Amniotic stem cell (primary cell): Measurements from ENCODE around the gene TM7SF3.
"Not testable (repeated sequence)": the region's sequence is repeated elsewhere in the genome, so short reads cannot be mapped to it uniquely, and the experiment has no call there.

ENCODE experiments used
- DNase-seq: peaks from one replicate; lab custom pipeline; 2025; lab: John Stamatoyannopoulos, UW

The TM7SF3 gene

GRCh38 chr12:26978801-26979200 is 35.4 kb downstream of the TM7SF3 start:
- DNase-seq: no peak

GRCh38 chr12:26976687-26977086 is 37.5 kb downstream of the TM7SF3 start:
- DNase-seq: no peak

GRCh38 chr12:26971963-26972362 is 42.2 kb downstream of the TM7SF3 start:
- no peak for DNase-seq

- DNase-seq: no peak
Observed at GRCh38 chr12:26970136-26970535, 44.0 kb downstream of the TM7SF3 start.

GRCh38 chr12:26966842-26967241 is 47.3 kb downstream of the TM7SF3 start:
- no peak for DNase-seq

DNA sequence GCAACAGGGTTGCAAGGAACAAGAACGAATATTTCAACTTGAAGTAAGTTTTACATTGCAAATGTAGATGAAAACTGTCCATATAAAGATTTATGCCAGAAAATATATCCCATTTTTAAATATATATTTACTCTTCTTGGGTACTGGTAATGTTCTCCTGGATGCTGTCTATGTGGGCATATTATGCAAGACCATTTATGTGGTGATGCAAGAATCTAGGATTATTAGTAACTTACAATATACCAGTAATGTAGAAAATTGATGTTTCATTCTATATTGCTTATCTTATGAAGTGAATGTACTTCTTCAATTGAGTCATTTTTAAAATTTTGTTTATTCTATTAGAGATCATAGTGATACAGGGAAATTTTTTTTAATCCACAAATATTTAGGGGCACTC is 50.8 kb downstream of the TM7SF3 start:
- no peak for DNase-seq

DNA sequence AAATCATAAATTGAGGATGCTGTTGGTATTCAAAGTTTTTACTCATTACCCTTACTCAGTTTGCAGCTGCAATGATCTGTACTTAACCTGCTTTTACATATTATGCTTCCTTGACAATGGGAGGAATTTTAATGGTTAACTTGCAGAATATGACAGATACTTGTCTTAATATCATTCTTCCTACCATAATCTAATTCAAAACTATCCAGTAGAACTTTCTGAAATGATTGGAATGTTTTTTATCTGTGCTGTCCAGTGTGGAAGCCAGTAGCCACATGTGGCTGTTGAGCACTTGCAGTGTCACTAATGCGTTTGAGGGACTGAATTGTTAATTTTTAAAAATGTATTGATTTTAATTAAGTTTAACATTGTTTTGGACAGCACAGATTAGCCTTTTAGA is 52.4 kb downstream of the TM7SF3 start:
- no peak for DNase-seq

DNA sequence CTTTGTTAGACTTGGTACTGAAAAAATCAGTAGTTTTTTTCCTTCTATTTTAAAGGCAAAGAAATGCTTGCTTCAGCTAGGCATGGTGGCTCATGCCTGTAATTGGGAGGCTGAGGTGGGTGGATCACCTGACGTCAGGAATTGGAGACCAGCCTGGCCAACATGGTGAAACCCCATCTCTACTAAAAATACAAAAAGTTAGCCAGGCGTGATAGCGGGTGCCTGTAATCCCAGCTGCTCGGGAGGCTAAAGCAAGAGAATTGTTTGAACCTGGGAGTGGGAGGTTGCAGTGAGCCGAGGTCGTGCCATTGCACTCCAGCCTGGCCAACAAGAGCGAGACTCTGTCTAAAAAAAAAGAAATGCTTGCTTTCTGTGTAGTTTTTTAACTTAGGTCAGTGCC is 52.8 kb downstream of the TM7SF3 start:
- DNase-seq: not testable (repeated sequence)

- DNase-seq: no peak
Observed at GRCh38 chr12:26954027-26954426, 60.2 kb downstream of the TM7SF3 start.

- DNase-seq: no peak
Observed at GRCh38 chr12:26953447-26953846, 60.7 kb downstream of the TM7SF3 start.

GRCh38 chr12:26948309-26948708 is 65.9 kb downstream of the TM7SF3 start:
- no peak for DNase-seq

GRCh38 chr12:26941215-26941594 is 73.0 kb downstream of the TM7SF3 start:
- no peak for DNase-seq

- DNase-seq: no peak
Observed at GRCh38 chr12:26940516-26941214, 73.5 kb downstream of the TM7SF3 start.

DNA sequence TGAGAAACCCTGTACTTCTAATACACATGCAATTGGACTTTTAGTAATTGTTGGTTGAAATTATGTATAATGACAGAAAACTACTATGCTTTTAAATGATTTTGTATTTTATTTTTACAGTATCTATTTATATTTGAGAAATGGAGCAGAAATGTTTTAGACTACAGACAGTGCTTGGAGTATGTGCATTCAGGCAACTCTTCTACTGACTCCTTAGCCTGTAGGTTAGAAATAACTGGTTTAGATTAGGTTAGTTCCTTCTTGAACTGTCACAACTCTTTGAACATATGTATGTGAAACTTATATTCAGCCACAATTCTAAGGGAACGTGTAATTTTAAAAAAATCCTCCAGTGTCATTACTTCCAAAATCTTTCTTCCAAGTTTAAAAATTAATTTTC is 74.2 kb downstream of the TM7SF3 start:
- DNase-seq: no peak

DNA sequence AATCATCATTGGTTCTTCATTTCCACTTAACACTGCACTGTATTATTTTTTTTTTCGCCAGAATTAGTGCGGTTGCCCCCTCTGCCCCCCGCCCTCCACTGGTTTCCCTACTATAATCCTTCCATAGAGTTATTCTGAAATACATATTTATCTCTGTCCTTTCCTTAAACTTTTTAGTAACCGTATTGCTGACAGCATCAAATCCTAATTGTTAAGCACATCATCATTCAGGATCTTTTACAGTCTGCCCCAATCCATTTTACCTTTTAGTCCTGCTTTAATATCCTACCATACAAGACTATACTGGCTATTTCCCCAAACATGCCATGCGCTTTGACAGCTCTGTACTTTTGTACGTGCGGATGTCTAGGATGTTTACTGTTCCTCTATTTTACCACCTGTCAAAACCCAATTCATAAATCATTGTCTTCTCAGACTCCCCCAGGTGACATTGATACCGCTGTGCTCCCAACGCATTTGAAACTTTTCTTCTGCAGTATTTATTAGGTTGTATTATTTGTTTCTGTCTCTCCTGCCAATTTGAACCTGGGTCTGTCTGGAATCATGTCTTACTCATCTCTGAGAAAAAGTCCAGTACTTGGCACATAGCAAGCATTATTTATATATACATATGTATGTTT is 74.9 kb downstream of the TM7SF3 start:
- DNase-seq: no peak

GRCh38 chr12:26938701-26939062 is 75.5 kb downstream of the TM7SF3 start:
- DNase-seq: no peak

GRCh38 chr12:26937863-26938700 is 76.1 kb downstream of the TM7SF3 start, which contains the start of the genes FGFR1OP2 and INTS13:
Gene FGFR1OP2 (plus strand): TSS chr12:26938470. CDS start chr12:26954159, 15,689 bp downstream.
Gene INTS13 (minus strand): TSS chr12:26937981. CDS start chr12:26936803, 1,178 bp downstream.
- peak; percentile 98 for DNase-seq

DNA sequence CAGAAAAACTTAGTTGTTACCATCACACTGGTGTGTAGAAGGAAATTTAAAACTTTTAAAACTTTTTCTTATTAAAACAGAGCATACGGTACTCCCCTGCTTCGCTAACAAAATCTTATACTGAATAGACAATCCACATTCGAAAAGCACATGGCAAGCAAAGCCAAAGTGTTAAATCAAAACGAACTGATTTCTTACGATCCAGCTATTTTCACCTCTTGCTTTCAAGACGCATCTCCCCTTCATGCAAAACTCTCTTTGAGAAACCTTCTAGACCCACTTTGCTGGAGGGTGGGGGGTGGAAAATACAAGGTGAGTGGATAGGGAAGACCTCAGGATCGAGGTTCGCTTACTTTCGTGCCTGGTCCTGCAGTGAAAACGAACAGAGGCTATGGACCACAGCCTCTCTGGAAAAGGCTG is 76.7 kb downstream of the TM7SF3 start:
- no peak for DNase-seq

DNA sequence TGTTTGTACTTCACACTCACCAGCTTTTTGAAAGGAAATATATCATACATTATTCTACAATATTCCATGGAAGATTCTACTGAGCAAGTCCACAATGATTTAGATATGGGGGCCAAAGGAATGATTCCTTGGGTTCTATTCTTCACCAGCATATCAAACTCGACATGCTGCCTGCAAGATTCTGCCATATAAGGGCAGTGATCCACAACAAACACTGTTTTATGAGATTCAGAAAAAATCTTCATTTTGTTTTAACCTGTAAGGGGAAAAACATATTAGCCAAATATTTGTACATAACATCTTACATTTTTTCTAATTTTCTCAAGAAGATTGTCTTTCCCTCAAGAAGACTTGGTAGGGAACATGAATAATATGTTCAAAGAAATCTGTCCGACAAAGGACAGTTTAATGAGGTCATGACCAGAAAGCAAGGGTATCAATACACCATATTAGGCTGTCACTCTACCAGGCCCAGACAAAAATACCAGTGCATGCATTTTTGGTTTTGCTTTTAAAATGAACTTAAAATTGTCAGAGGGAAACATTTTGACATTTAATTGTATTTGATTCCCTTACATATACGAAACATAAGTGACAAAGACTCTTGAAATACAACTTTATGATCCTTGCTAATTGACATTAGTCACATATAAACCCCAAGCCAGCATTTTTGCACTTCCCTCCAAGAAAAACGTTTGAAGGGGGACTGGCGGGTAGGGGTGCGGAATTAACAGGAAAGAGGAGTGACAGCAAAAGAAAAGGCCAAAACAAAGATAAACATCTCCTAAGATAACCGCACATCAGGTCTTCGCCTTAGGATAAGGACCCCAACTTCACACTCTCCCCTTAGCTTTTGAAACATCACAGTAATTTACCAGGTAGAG is 77.4 kb downstream of the TM7SF3 start:
- no peak for DNase-seq

DNA sequence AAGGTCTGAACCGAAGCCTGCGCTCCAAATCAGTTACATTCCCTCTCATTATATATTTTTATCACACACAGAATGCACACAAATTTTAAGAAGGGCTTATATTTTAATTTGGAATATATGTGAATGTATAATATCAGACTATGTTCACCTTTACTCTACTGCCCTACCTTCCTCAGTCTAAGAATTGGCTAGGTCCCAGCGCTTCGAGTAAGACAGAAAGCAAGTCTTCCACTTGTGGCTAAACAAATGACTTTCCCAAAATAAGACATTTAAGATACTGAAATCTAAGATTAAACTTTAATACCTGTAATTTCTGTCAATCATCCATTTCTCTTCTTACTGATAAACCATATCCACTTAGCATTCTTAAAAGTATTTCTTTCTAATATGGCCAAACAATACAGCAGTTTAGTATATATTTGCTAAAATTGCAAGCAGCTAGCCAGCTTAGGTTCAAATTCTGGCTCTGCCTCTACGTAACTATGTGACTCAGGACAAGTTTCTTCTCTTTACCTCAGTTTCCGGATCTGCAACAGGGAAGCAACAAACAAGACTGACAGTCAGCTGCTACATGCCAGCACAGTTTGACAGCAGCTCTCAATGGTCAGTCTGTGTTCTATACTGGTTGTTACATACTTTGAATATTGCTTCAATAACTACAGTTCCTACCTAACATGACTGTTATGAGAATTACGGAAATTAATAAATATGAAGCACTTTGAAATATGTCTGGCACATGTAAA is 78.4 kb downstream of the TM7SF3 start:
- DNase-seq: no peak

DNA sequence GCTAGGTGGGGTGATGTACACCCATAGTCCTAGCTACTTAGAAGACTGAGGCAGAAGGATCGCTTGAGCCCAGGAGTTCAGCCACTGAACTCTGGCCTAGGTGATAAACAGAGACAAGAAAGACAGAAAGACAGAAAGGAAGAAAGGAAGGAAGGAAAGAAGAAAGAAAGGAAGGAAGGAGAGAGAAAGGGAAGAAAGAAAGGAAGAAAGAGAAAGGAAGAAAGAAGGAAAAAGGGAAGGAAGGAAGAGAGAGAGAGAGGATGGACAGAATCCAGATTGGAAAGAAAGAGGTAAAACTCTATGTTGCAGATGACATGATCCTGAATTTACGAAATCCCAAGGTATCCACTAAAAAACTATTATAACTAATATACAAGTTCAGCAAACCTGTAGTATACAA is 84.6 kb downstream of the TM7SF3 start:
- DNase-seq: no peak
